Cardiac muscle cell (in vitro differentiated cells and primary cell): Measurements from ENCODE around the gene FNIP2. TPM values are rescaled to one million over a fixed set of nuclear protein-coding genes. Genes with fewer than 3 reads are reported as not detected.

Experiments
- DNase-seq, 2 donors: peaks; one replicate each; pipeline versions ENCODE4 v3.0.0 to v3.0.0-alpha.2; 2010 to 2017; ENCODE audit warnings: low read depth in 1 of 2, low spot score in 1 of 2
- H3K27ac ChIP-seq: fragments of 200-600 bp; sonication (generic); 2 replicates; pipeline ENCODE4 v1.5.1; 2016
- H3K27me3 ChIP-seq: fragments of 200-600 bp; sonication (generic); 2 replicates; pipeline ENCODE4 v1.6.0; 2016; ENCODE audit warnings: control low read depth
- H3K36me3 ChIP-seq: fragments of 200-600 bp; sonication (generic); 2 replicates; pipeline ENCODE4 v1.5.1; 2016; ENCODE audit warnings: control low read depth
- H3K4me1 ChIP-seq: fragments of 200-600 bp; sonication (generic); 2 replicates; pipeline ENCODE4 v1.8.1; 2017; ENCODE audit warnings: low read depth, mild to moderate bottlenecking, mixed run types
- H3K4me3 ChIP-seq: fragments of 200-600 bp; sonication (generic); 2 replicates; pipeline ENCODE4 v1.5.1; 2016; ENCODE audit warnings: mild to moderate bottlenecking
- H3K9me3 ChIP-seq: fragments of 200-600 bp; sonication (generic); 2 replicates; pipeline ENCODE4 v1.5.1; 2017; ENCODE audit warnings: low read depth, mild to moderate bottlenecking, control low read depth
- polyA plus RNA-seq: library from polyadenylated mRNA; unstranded; fragments of >200 nt; fragmentation: Nextera tagmentation; extraction: Ambion mirVana; gene quantifications from 2 replicates; pipeline ENCODE4 v1.2.1, GENCODE V29; 2016
- total RNA-seq: library from RNA; depleted of rRNA; stranded (reverse); fragments of >200 nt; gene quantifications from 2 replicates; pipeline ENCODE4 v1.2.3, GENCODE V29; 2016
- TF ChIP-seq, protein P1 (sequence below): IDR thresholded peaks from 2 replicates; pipeline ENCODE4 v1.5.1; 2012; ENCODE audit warnings: low read depth, mild to moderate bottlenecking, low read length

Gene FNIP2
- total and polyA plus RNA-seq, 2 experiments from 2014 or later, result 29.9 to 74.4 TPM

GRCh38 chr4:158766434-158767044, 2.3 kb upstream of the FNIP2 start:
- Histone ChIP-seq H3K4me1 (peaks cover 19% of the 10 kb centered on the region), H3K4me3 (no peak overlapping the region), H3K27me3 (no peaks in the 10 kb centered on the region), H3K9me3 (no peaks in the 10 kb centered on the region), H3K27ac (no peak overlapping the region), H3K36me3 (no peaks in the 10 kb centered on the region)
- TF ChIP-seq, protein P1, sequence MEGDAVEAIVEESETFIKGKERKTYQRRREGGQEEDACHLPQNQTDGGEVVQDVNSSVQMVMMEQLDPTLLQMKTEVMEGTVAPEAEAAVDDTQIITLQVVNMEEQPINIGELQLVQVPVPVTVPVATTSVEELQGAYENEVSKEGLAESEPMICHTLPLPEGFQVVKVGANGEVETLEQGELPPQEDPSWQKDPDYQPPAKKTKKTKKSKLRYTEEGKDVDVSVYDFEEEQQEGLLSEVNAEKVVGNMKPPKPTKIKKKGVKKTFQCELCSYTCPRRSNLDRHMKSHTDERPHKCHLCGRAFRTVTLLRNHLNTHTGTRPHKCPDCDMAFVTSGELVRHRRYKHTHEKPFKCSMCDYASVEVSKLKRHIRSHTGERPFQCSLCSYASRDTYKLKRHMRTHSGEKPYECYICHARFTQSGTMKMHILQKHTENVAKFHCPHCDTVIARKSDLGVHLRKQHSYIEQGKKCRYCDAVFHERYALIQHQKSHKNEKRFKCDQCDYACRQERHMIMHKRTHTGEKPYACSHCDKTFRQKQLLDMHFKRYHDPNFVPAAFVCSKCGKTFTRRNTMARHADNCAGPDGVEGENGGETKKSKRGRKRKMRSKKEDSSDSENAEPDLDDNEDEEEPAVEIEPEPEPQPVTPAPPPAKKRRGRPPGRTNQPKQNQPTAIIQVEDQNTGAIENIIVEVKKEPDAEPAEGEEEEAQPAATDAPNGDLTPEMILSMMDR, result no peak
- DNase-seq, result no peak

DNA sequence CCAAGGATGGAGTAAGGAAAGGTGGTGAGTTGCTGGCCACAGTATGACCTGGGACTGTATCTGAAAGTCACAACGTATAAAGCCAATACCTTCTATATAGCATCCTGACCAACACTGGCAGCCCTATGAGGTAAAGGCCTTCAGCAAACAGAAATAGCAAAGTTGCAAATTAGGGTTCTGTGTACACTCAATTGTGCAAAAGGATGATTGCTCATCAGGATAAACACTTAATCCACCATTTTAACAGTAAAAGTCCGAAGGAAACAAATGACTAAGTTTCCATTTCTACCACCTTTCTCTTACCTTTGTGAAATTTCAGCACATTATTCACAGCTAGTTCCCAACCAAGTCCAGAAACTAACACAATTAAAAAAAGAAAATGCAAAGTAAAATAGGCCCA, 1.4 kb upstream of the FNIP2 start:
- TF ChIP-seq, protein P1, result no peak
- no peak overlapping the region for H3K4me3 ChIP-seq

DNA sequence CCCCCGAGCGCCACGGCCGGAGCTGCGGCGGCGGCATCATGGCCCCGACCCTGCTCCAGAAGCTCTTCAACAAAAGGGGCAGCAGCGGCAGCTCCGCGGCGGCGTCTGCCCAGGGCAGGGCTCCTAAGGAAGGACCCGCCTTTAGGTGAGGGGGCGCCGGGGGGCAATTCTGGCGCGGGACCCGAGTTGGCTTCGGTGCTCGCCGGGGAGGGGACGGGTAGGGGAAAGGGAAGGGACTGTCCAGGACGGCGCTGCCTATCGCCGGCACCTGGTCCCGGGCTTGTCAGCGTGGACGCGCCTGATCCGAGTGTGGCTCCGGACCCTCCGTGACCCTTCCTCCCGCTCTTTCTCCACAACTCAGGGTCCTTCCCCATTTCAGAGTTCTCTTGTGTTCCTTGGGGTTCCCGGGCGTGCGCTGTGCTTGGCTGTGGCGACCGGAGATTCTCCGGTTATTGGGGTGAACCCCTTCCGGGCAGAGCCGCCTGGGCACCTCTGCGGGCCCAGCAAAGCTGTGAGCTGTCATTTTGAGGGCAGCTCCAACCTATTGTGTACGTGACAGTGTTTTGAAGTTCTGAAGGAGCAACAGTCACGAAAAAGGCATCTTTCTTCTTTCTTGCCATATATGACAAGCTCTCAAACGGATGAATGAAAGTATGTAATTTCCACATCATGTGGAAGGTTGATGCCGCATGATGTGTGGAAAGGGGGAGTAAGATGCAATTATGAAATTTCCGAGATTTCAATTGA, 522 bp downstream of the FNIP2 start:
- Histone ChIP-seq H3K9me3 (no peaks in the 10 kb centered on the region), H3K4me1 (peaks cover 37% of the 10 kb centered on the region), H3K36me3 (no peaks in the 10 kb centered on the region), H3K27me3 (no peaks in the 10 kb centered on the region), H3K4me3 (peak overlapping the region; percentile 99), H3K27ac (peak overlapping the region; percentile 79)
- DNase-seq, result peak in 1 of 2 donors; percentile 33
- TF ChIP-seq, protein P1, result no peak

More for the DNA sequence above, 1.4 kb upstream of the FNIP2 start:
- H3K27ac ChIP-seq, result no peak overlapping the region
- no peak for DNase-seq
- H3K27me3 ChIP-seq, result no peaks in the 10 kb centered on the region
- peaks cover 28% of the 10 kb centered on the region for H3K4me1 ChIP-seq
- H3K36me3 ChIP-seq, result no peaks in the 10 kb centered on the region
- H3K9me3 ChIP-seq, result no peaks in the 10 kb centered on the region

DNA sequence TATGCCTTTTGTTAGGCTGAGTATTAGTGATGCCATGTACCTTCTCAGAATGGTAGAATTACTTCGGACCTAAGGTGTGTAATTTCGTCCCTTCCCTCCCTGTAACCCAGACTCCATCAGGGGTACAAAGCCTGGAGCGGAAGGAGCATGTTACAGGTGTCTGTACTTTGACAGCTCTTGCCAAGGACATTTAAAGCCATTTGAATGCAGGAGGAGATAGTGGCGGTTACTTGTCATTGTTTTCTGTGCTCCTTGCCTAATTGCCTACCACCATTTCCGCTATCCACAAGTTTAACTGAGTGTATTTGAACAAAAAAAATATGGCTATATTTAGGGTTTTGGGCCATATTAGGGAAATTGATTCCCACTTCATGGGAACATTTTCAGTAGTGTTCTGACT, 1.8 kb downstream of the FNIP2 start:
- peaks cover 41% of the 10 kb centered on the region for H3K4me1 ChIP-seq
- DNase-seq, result no peak
- TF ChIP-seq, protein P1, result no peak
- no peaks in the 10 kb centered on the region for H3K27me3 ChIP-seq
- H3K9me3 ChIP-seq, result no peaks in the 10 kb centered on the region
- H3K4me3 ChIP-seq, result peak overlapping the region; percentile 99
- H3K36me3 ChIP-seq, result no peaks in the 10 kb centered on the region
- H3K27ac ChIP-seq, result no peak overlapping the region

- Histone ChIP-seq H3K36me3 (no peaks in the 10 kb centered on the region), H3K27me3 (no peaks in the 10 kb centered on the region), H3K4me3 (peak overlapping the region; percentile 99), H3K27ac (no peak overlapping the region), H3K4me1 (peaks cover 47% of the 10 kb centered on the region), H3K9me3 (no peaks in the 10 kb centered on the region)
- DNase-seq, result no peak
- TF ChIP-seq, protein P1, result no peak
These were observed 3.0 kb downstream of the FNIP2 start for GRCh38 chr4:158771776-158772175.
